Measurements from ENCODE around the gene STXBP6.

- TF ChIP-seq PRDM10 (tag by site-specific recombination; IDR thresholded peaks at IDR 0.05), result no peak
- no peak for TF ChIP-seq ZNF521 (tag by site-specific recombination; IDR thresholded peaks at IDR 0.05)
- no peak for TF ChIP-seq CTCF (tag by site-specific recombination; IDR thresholded peaks at IDR 0.05)
These were observed 218.3 kb downstream of the STXBP6 start for GRCh38 chr14:24831677-24832076.

All from HEK293 (cell line).